ENCODE results near the gene RENBP.

DNA sequence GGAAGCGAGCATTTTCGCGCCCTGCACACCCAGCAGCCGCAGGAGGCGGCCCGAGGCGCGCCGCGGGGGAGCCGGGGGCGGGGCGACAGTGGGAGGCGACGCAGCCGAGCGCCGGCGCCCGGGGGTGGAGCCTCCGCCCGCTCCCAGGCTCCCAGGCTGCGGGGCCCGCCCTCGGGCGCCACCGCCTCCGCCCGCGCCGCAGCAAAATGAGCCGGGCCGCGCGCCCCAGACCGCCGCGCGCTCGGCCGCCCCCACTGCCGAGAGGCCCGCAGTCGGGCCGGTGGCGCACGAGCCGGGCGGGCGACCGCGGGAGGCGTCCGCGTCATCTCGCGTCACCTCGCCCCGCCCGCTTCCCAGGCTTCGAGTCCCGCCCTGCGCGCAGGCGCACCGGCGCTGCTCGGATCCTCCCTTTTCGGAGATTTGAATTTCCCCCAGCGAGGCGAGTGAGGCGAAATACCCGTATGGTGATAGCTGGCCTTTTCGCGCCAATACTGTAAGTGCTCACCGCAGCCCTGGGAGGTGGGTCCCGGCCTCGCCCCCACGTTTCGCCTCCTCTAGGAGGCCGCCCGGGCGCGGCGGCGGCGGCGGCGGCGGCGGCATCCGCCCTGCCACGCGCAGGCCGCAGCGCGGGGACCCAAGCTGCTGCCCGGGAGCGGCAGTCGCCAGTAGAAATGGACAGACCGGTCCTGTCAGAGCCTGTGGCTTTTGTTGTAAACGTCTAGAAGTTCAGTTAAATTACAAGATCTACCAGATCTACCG is 28.1 kb upstream of the RENBP start, which contains the start of gene TMEM187:
- TF ChIP-seq, protein P1, sequence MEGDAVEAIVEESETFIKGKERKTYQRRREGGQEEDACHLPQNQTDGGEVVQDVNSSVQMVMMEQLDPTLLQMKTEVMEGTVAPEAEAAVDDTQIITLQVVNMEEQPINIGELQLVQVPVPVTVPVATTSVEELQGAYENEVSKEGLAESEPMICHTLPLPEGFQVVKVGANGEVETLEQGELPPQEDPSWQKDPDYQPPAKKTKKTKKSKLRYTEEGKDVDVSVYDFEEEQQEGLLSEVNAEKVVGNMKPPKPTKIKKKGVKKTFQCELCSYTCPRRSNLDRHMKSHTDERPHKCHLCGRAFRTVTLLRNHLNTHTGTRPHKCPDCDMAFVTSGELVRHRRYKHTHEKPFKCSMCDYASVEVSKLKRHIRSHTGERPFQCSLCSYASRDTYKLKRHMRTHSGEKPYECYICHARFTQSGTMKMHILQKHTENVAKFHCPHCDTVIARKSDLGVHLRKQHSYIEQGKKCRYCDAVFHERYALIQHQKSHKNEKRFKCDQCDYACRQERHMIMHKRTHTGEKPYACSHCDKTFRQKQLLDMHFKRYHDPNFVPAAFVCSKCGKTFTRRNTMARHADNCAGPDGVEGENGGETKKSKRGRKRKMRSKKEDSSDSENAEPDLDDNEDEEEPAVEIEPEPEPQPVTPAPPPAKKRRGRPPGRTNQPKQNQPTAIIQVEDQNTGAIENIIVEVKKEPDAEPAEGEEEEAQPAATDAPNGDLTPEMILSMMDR (IDR thresholded peaks at IDR 0.05) = peak in 1 of 3 donors; percentile 6
- TF ChIP-seq EP300 (IDR thresholded peaks at IDR 0.05) = no peak
